ENCODE measurements around the gene ATAD2B.

Gene ATAD2B

GRCh38 chr2:23699580-23699925 is 227.4 kb downstream of the ATAD2B start:
- Histone ChIP-seq H3K4me3 (ENCODE audit: low read depth, low read length) (no peak overlapping the region), H3K36me3 (ENCODE audit: control insufficient read depth, insufficient read depth, low read length) (peaks cover 3% of the 10 kb centered on the region), H3K27ac (ENCODE audit: low read depth, low read length) (no peak overlapping the region), H3K9me3 (ENCODE audit: control insufficient read depth, insufficient read depth, low read depth, low read length) (peaks cover 4% of the 10 kb centered on the region; the same call in 1 of the 2 replicates), H3K9ac (ENCODE audit: low read length) (no peak overlapping the region), H3K27me3 (ENCODE audit: control insufficient read depth, insufficient read depth, low read length) (no peaks in the 10 kb centered on the region), H3K4me1 (ENCODE audit: control insufficient read depth, insufficient read depth, low read length) (peaks cover 11% of the 10 kb centered on the region)

- Histone ChIP-seq H3K36me3 (ENCODE audit: control insufficient read depth, insufficient read depth, low read length) (peaks cover 3% of the 10 kb centered on the region), H3K27ac (ENCODE audit: low read depth, low read length) (no peak overlapping the region), H3K9ac (ENCODE audit: low read length) (no peak overlapping the region), H3K9me3 (ENCODE audit: control insufficient read depth, insufficient read depth, low read depth, low read length) (peaks cover 4% of the 10 kb centered on the region; the same call in 1 of the 2 replicates), H3K4me3 (ENCODE audit: low read depth, low read length) (no peak overlapping the region), H3K4me1 (ENCODE audit: control insufficient read depth, insufficient read depth, low read length) (peaks cover 9% of the 10 kb centered on the region), H3K27me3 (ENCODE audit: control insufficient read depth, insufficient read depth, low read length) (no peaks in the 10 kb centered on the region)
These were observed 228.0 kb downstream of the ATAD2B start for GRCh38 chr2:23698721-23699579.

Measured in HUES6 (cell line).